ENCODE data around the gene DGKD.
A peak's percentile ranks its signal among the peaks of the same experiment; 100 is the strongest.
"Not testable (repeated sequence)": the region's sequence is repeated elsewhere in the genome, so short reads cannot be mapped to it uniquely, and the experiment has no call there.

Gene DGKD

GRCh38 chr2:233385489-233386044 is 31.3 kb downstream of the DGKD start:
- DNase-seq (ENCODE audit: low spot score) = no peak

GRCh38 chr2:233386382-233387041 is 32.2 kb downstream of the DGKD start:
- no peak for DNase-seq (ENCODE audit: low spot score)

GRCh38 chr2:233387225-233387624 is 32.9 kb downstream of the DGKD start:
- no peak for DNase-seq (ENCODE audit: low spot score)

- DNase-seq (ENCODE audit: low spot score) = no peak
These were observed 33.6 kb downstream of the DGKD start for GRCh38 chr2:233387667-233388528.

- DNase-seq (ENCODE audit: low spot score) = no peak
These were observed 35.4 kb downstream of the DGKD start for GRCh38 chr2:233389601-233390125.

GRCh38 chr2:233395687-233396086 is 41.4 kb downstream of the DGKD start:
- no peak for DNase-seq (ENCODE audit: low spot score)

GRCh38 chr2:233396726-233397665 is 42.7 kb downstream of the DGKD start:
- DNase-seq (ENCODE audit: low spot score) = not testable (repeated sequence)

- DNase-seq (ENCODE audit: low spot score) = no peak
These were observed 45.3 kb downstream of the DGKD start for GRCh38 chr2:233399306-233400225.

GRCh38 chr2:233400341-233400740 is 46.0 kb downstream of the DGKD start:
- DNase-seq (ENCODE audit: low spot score) = no peak

GRCh38 chr2:233400961-233401360 is 46.7 kb downstream of the DGKD start:
- no peak for DNase-seq (ENCODE audit: low spot score)

GRCh38 chr2:233402346-233402745 is 48.1 kb downstream of the DGKD start:
- DNase-seq (ENCODE audit: low spot score) = no peak

- DNase-seq (ENCODE audit: low spot score) = peak; percentile 13
These were observed 48.5 kb downstream of the DGKD start for GRCh38 chr2:233402789-233403188.

GRCh38 chr2:233404222-233404621 is 49.9 kb downstream of the DGKD start:
- DNase-seq (ENCODE audit: low spot score) = peak; percentile 33

GRCh38 chr2:233406865-233407264 is 52.6 kb downstream of the DGKD start:
- DNase-seq (ENCODE audit: low spot score) = no peak

GRCh38 chr2:233407771-233408181 is 53.5 kb downstream of the DGKD start:
- DNase-seq (ENCODE audit: low spot score) = no peak

- DNase-seq (ENCODE audit: low spot score) = no peak
These were observed 54.3 kb downstream of the DGKD start for GRCh38 chr2:233408366-233409285.

- no peak for DNase-seq (ENCODE audit: low spot score)
These were observed 55.1 kb downstream of the DGKD start for GRCh38 chr2:233409286-233409991.

- DNase-seq (ENCODE audit: low spot score) = no peak
These were observed 56.0 kb downstream of the DGKD start for GRCh38 chr2:233410196-233410760.

- DNase-seq (ENCODE audit: low spot score) = no peak
These were observed 56.9 kb downstream of the DGKD start for GRCh38 chr2:233411162-233411561.

All from ecto neural progenitor cell (in vitro differentiated cells).